H1 (cell line): Measurements from ENCODE around the gene PLA2R1.

ENCODE experiments used
- CTCF ChIP-seq, 3 experiments: IDR thresholded peaks; 1 replicate in 2 of 3; 2 replicates in 1 of 3; pipeline versions ENCODE4 v1.5.1 to v1.6.1; 2011; ENCODE audit warnings: low read length in 3 of 3, mild to moderate bottlenecking in 3 of 3, inconsistent platforms in 2 of 3, low read depth in 1 of 3, moderate library complexity in 1 of 3; ENCODE audit not compliant: insufficient read depth in 1 of 3; ENCODE audit errors: control extremely low read depth in 1 of 3
- EP300 ChIP-seq, 2 experiments: IDR thresholded peaks; 1 replicate in 1 of 2; 2 replicates in 1 of 2; pipeline ENCODE4 v1.6.1; 2011 to 2012; ENCODE audit warnings: low read depth in 2 of 2, low read length in 2 of 2, mild to moderate bottlenecking in 2 of 2, borderline replicate concordance in 1 of 2, inconsistent platforms in 1 of 2, moderate library complexity in 1 of 2
- GABPA ChIP-seq: IDR thresholded peaks from 2 replicates; pipeline ENCODE4 v1.6.1; 2011; ENCODE audit warnings: mild to moderate bottlenecking, low read length, moderate library complexity, borderline replicate concordance; ENCODE audit not compliant: insufficient read depth
- MAX ChIP-seq: IDR thresholded peaks from 2 replicates; pipeline ENCODE4 v1.6.1; 2012; ENCODE audit warnings: inconsistent platforms
- POLR2A ChIP-seq, 2 experiments: IDR thresholded peaks; 1 replicate in 1 of 2; 2 replicates in 1 of 2; pipeline ENCODE4 v1.6.1; 2011; ENCODE audit warnings: low read depth in 2 of 2, low read length in 2 of 2, mild to moderate bottlenecking in 2 of 2; ENCODE audit errors: control extremely low read depth in 1 of 2
- RAD21 ChIP-seq, 2 experiments: IDR thresholded peaks in 1 of 2; conservative IDR thresholded peaks in 1 of 2; 2 replicates each; pipeline ENCODE4 v1.6.1; 2011; ENCODE audit warnings: low read depth in 2 of 2, low read length in 2 of 2, improper control_type of control experiment in 1 of 2, inconsistent platforms in 1 of 2, mild to moderate bottlenecking in 1 of 2, moderate library complexity in 1 of 2
- TBP ChIP-seq: IDR thresholded peaks from 2 replicates; pipeline ENCODE4 v1.6.1; 2011; ENCODE audit warnings: low read depth, low read length, improper control_type of control experiment
- ZNF274 ChIP-seq: IDR thresholded peaks from 2 replicates; pipeline ENCODE4 v1.7.0; 2012; ENCODE audit warnings: low read length, borderline replicate concordance; ENCODE audit errors: extremely low read depth

- no peak for TF ChIP-seq CTCF (IDR thresholded peaks at IDR 0.05; ENCODE audit: control extremely low read depth in 1 of 3, insufficient read depth in 1 of 3, low read depth in 1 of 3, low read length in 3 of 3)
- TF ChIP-seq MAX: no peak
- no peak for TF ChIP-seq TBP
- no peak for TF ChIP-seq GABPA
- no peak for TF ChIP-seq RAD21 (IDR thresholded peaks at IDR 0.05 in 1 of 2, conservative IDR thresholded peaks at IDR 0.05 in 1 of 2; ENCODE audit: low read depth in 2 of 2, low read length in 2 of 2)
- TF ChIP-seq ZNF274: no peak
- no peak for TF ChIP-seq EP300 (IDR thresholded peaks at IDR 0.05; ENCODE audit: borderline replicate concordance in 1 of 2, low read depth in 2 of 2, low read length in 2 of 2)
- no peak for TF ChIP-seq POLR2A (IDR thresholded peaks at IDR 0.05; ENCODE audit: control extremely low read depth in 1 of 2, low read depth in 2 of 2, low read length in 2 of 2)
Measured at GRCh38 chr2:160042054-160042453, 20.4 kb downstream of the PLA2R1 start.
